CD4-positive, CD25-positive, alpha-beta regulatory T cell (primary cell): ENCODE data around the gene DBP. TPM values are rescaled to one million over a fixed set of nuclear protein-coding genes. Genes with fewer than 3 reads are reported as not detected.

ENCODE experiments used
- ATAC-seq, 2 donors: fragments of 150-1000 bp; cut with Tn5 transposase; one replicate each; pipeline ENCODE4 v1.10.0; 2021; ENCODE audit warnings: low read depth in 2 of 2, moderate number of reproducible peaks in 2 of 2, moderate library complexity in 1 of 2
- DNase-seq, 3 donors: peaks; one replicate each; pipeline versions ENCODE4 v3.0.0 to v3.0.0-alpha.2; 2012 to 2022; ENCODE audit warnings: mixed read lengths in 1 of 3
- H3K27ac ChIP-seq: one replicate; pipeline ENCODE4 v1.7.0; 2013; ENCODE audit warnings: mild to moderate bottlenecking, low read length; ENCODE audit not compliant: insufficient read depth, poor library complexity, severe bottlenecking
- H3K27me3 ChIP-seq: one replicate; pipeline ENCODE4 v1.7.0; 2013; ENCODE audit warnings: low read length; ENCODE audit not compliant: control insufficient read depth, insufficient read depth
- H3K36me3 ChIP-seq: one replicate; pipeline ENCODE4 v1.7.0; 2013; ENCODE audit warnings: mild to moderate bottlenecking, low read length, moderate library complexity; ENCODE audit not compliant: control insufficient read depth, insufficient read depth
- H3K4me1 ChIP-seq: 2 replicates; pipeline ENCODE4 v1.7.0; 2013; ENCODE audit warnings: mild to moderate bottlenecking, low read length; ENCODE audit not compliant: insufficient read depth, control insufficient read depth, poor library complexity, severe bottlenecking
- H3K4me3 ChIP-seq: one replicate; pipeline ENCODE4 v1.7.0; 2013; ENCODE audit warnings: low read depth, mild to moderate bottlenecking, low read length, moderate library complexity
- H3K9me3 ChIP-seq, 2 experiments: 1 replicate in 1 of 2; 2 replicates in 1 of 2; pipeline ENCODE4 v1.7.0; 2013; ENCODE audit warnings: low read length in 2 of 2, mild to moderate bottlenecking in 1 of 2, moderate library complexity in 1 of 2; ENCODE audit not compliant: control insufficient read depth in 2 of 2
- H3K27ac Mint-ChIP-seq, 3 donors: one replicate each; pipeline ENCODE4 v1.8.0; 2020 to 2022; ENCODE audit warnings: mild to moderate bottlenecking in 3 of 3, mixed read lengths in 3 of 3, moderate library complexity in 2 of 3
- H3K27me3 Mint-ChIP-seq: one replicate; pipeline ENCODE4 v1.8.0; 2022; ENCODE audit warnings: mild to moderate bottlenecking, mixed read lengths
- H3K36me3 Mint-ChIP-seq: one replicate; pipeline ENCODE4 v1.8.0; 2020; ENCODE audit warnings: mixed read lengths
- H3K4me1 Mint-ChIP-seq, 4 donors: one replicate each; pipeline ENCODE4 v1.8.0; 2020 to 2022; ENCODE audit warnings: mixed read lengths in 4 of 4, mild to moderate bottlenecking in 1 of 4
- H3K4me3 Mint-ChIP-seq, 4 donors: one replicate each; pipeline ENCODE4 v1.8.0; 2020 to 2022; ENCODE audit warnings: mild to moderate bottlenecking in 4 of 4, mixed read lengths in 4 of 4, moderate library complexity in 3 of 4
- H3K9me3 Mint-ChIP-seq, 7 donors: one replicate each; pipeline ENCODE4 v1.8.0; 2020 to 2022; ENCODE audit warnings: mixed read lengths in 7 of 7, mild to moderate bottlenecking in 3 of 7, moderate library complexity in 2 of 7
- polyA plus RNA-seq, 4 donors: library from polyadenylated mRNA; unstranded; fragments of 300-500 nt; fragmentation: Illumina TruSeq; gene quantifications; one replicate each; pipeline ENCODE4 v1.2.3, GENCODE V29; 2021
- total RNA-seq: library from RNA; stranded (reverse); gene quantifications from one replicate; pipeline ENCODE4 v1.2.3, GENCODE V29; 2022

Gene DBP
- total and polyA plus RNA-seq, 5 donors from 2014 or later: 37.7 to 96.6 (median 85.3) TPM

DNA sequence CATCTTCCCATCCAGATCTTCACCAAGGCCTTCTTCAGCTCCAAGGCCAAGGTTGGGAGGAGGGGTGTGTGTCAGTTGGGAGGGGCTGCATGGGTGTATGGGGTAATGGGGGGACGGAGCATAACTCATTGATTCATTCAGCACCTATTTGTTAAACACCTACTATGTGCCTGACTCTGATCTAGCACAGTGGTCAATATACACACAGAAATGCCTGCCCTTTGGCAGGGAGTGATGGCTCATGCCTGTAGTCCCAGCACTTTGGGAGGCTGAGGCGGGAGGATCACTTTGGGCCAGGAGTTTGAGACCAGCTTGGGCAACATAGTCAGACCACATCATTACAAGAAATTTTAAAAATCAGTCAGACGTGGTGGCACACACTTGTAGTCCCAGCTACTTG, 49.8 kb downstream of the DBP start:
- DNase-seq: no peak
- H3K36me3 Mint-ChIP-seq: peaks cover 4% of the 10 kb centered on the region
- H3K36me3 ChIP-seq: no peaks in the 10 kb centered on the region
- no peak overlapping the region for H3K4me3 Mint-ChIP-seq
- H3K4me1 ChIP-seq: no peaks in the 10 kb centered on the region
- no peak for ATAC-seq
- no peaks in the 10 kb centered on the region for H3K27me3 ChIP-seq
- no peak overlapping the region for H3K4me3 ChIP-seq
- H3K27ac ChIP-seq: no peak overlapping the region
- H3K27ac Mint-ChIP-seq: no peak overlapping the region
- no peaks in the 10 kb centered on the region for H3K27me3 Mint-ChIP-seq
- H3K9me3 ChIP-seq: no peaks in the 10 kb centered on the region
- peaks cover 0 to 17% (median 7%) of the 10 kb centered on the region in 4 donors for H3K4me1 Mint-ChIP-seq
- H3K9me3 Mint-ChIP-seq: no peaks in the 10 kb centered on the region

DNA sequence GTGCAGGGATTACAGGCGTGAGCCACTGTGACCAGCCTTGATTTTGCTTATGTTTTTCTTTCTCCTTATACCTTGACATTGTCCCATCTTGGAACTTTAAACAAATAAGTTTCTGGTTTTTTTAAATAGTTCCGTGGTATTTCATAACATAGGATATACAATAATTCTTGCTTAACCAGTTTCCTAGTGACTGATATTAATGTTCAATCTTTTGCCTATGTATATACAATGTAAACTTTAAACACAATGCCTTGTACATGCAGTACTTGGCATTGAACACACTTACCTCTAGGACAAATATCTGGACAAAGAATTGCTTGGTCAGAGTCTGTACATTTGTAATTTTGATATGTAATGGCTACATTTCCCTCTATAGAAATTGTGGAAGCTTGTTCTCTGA, 55.0 kb downstream of the DBP start:
- H3K27ac Mint-ChIP-seq: no peak overlapping the region
- H3K36me3 Mint-ChIP-seq: peaks cover 11% of the 10 kb centered on the region
- no peaks in the 10 kb centered on the region for H3K27me3 Mint-ChIP-seq
- H3K9me3 Mint-ChIP-seq: peaks cover 0 to 1% (median 0%) of the 10 kb centered on the region in 7 donors
- no peaks in the 10 kb centered on the region for H3K4me1 ChIP-seq
- no peak overlapping the region for H3K27ac ChIP-seq
- no peaks in the 10 kb centered on the region for H3K36me3 ChIP-seq
- no peaks in the 10 kb centered on the region for H3K9me3 ChIP-seq
- no peak overlapping the region for H3K4me3 ChIP-seq
- H3K27me3 ChIP-seq: no peaks in the 10 kb centered on the region
- no peak for ATAC-seq
- peaks cover 0 to 5% (median 2%) of the 10 kb centered on the region in 4 donors for H3K4me1 Mint-ChIP-seq
- H3K4me3 Mint-ChIP-seq: no peak overlapping the region
- no peak for DNase-seq

Other genes with a start within 250 kb of the DBP start
- gene KDELR1, start 245.8 kb downstream of the DBP start, total RNA-seq: 37.6 TPM
- gene KDELR1, start 245.8 kb downstream of the DBP start, polyA plus RNA-seq: 10 to 100 TPM; 28.8 to 29.9 (median 29.5) TPM
- gene GRIN2D, start 243.7 kb downstream of the DBP start, total RNA-seq: not detected
- not detected for gene GRIN2D, start 243.7 kb downstream of the DBP start, polyA plus RNA-seq
- 29.0 TPM for gene GRWD1, start 191.4 kb downstream of the DBP start, total RNA-seq
- 10 to 100 TPM; 33.9 to 52.9 (median 43.1) TPM for gene GRWD1, start 191.4 kb downstream of the DBP start, polyA plus RNA-seq
- 2.2 TPM for gene KCNJ14, start 181.8 kb downstream of the DBP start, total RNA-seq
- gene KCNJ14, start 181.8 kb downstream of the DBP start, polyA plus RNA-seq: under 1 TPM in 3 of 4 donors, not detected in 1; 0.03 to 0.28 (median 0.18) TPM
- 46.7 TPM for gene CYTH2, start 168.0 kb downstream of the DBP start, total RNA-seq
- 10 to 100 TPM; 24.2 to 35.0 (median 30.2) TPM for gene CYTH2, start 168.0 kb downstream of the DBP start, polyA plus RNA-seq
- 6.3 TPM for gene LMTK3, start 125.5 kb downstream of the DBP start, total RNA-seq
- gene LMTK3, start 125.5 kb downstream of the DBP start, polyA plus RNA-seq: not detected
- gene SULT2B1, start 85.2 kb downstream of the DBP start, total RNA-seq: not detected
- under 1 TPM in 2 of 4 donors, not detected in 2; 0.16 to 0.82 TPM for gene SULT2B1, start 85.2 kb downstream of the DBP start, polyA plus RNA-seq
- gene SPACA4, start 30.6 kb downstream of the DBP start, total RNA-seq: not detected
- gene SPACA4, start 30.6 kb downstream of the DBP start, polyA plus RNA-seq: under 1 TPM in 1 of 4 donors, not detected in 3; 0.25 TPM
- gene FAM83E, start 22.3 kb downstream of the DBP start, total RNA-seq: 0.76 TPM
- gene FAM83E, start 22.3 kb downstream of the DBP start, polyA plus RNA-seq: under 1 TPM in 1 of 4 donors, not detected in 3; 0.31 TPM
- 1,690 TPM for gene RPL18, start 18.2 kb downstream of the DBP start, total RNA-seq
- 1,000 to 10,000 TPM; 1,618 to 2,428 (median 2,131) TPM for gene RPL18, start 18.2 kb downstream of the DBP start, polyA plus RNA-seq
- 13.0 TPM for gene SPHK2, start 17.9 kb downstream of the DBP start, total RNA-seq
- gene SPHK2, start 17.9 kb downstream of the DBP start, polyA plus RNA-seq: 1 to 10 TPM; 4.8 to 8.4 (median 7.5) TPM
- gene CA11, start 8.8 kb upstream of the DBP start, total RNA-seq: 10.4 TPM
- gene CA11, start 8.8 kb upstream of the DBP start, polyA plus RNA-seq: 1 to 10 TPM; 4.1 to 6.3 (median 5.2) TPM
- gene NTN5, start 35.6 kb upstream of the DBP start, total RNA-seq: 2.3 TPM
- gene NTN5, start 35.6 kb upstream of the DBP start, polyA plus RNA-seq: under 1 TPM in 2 of 4 donors, not detected in 2; 0.21 to 0.30 TPM
- gene FUT2, start 58.6 kb upstream of the DBP start, total RNA-seq: not detected
- under 1 TPM in 2 of 4 donors, not detected in 2; 0.10 to 0.67 TPM for gene FUT2, start 58.6 kb upstream of the DBP start, polyA plus RNA-seq
- gene MAMSTR, start 82.3 kb upstream of the DBP start, total RNA-seq: 1.1 TPM
- gene MAMSTR, start 82.3 kb upstream of the DBP start, polyA plus RNA-seq: under 1 TPM; 0.17 to 0.40 (median 0.30) TPM
- 0.22 TPM for gene RASIP1, start 103.2 kb upstream of the DBP start, total RNA-seq
- under 1 TPM; 0.13 to 0.55 (median 0.18) TPM for gene RASIP1, start 103.2 kb upstream of the DBP start, polyA plus RNA-seq
- gene IZUMO1, start 109.5 kb upstream of the DBP start, total RNA-seq: not detected
- gene IZUMO1, start 109.5 kb upstream of the DBP start, polyA plus RNA-seq: not detected
- gene FUT1, start 115.3 kb upstream of the DBP start, total RNA-seq: not detected
- gene FUT1, start 115.3 kb upstream of the DBP start, polyA plus RNA-seq: under 1 TPM in 2 of 4 donors, not detected in 2; 0.06 to 0.14 TPM
- not detected for gene FGF21, start 118.1 kb upstream of the DBP start, total RNA-seq
- gene FGF21, start 118.1 kb upstream of the DBP start, polyA plus RNA-seq: not detected
- gene BCAT2, start 173.7 kb upstream of the DBP start, total RNA-seq: 16.4 TPM
- 10 to 100 TPM; 19.5 to 23.0 (median 21.2) TPM for gene BCAT2, start 173.7 kb upstream of the DBP start, polyA plus RNA-seq
- 0.49 TPM for gene HSD17B14, start 199.1 kb upstream of the DBP start, total RNA-seq
- gene HSD17B14, start 199.1 kb upstream of the DBP start, polyA plus RNA-seq: 1 to 10 TPM in 1 of 4 donors, under 1 TPM in 3; 0.29 to 2.0 (median 0.61) TPM
- gene PLEKHA4, start 231.2 kb upstream of the DBP start, total RNA-seq: 2.8 TPM
- gene PLEKHA4, start 231.2 kb upstream of the DBP start, polyA plus RNA-seq: 1 to 10 TPM in 3 of 4 donors, under 1 TPM in 1; 0.84 to 4.6 (median 1.7) TPM
- gene PPP1R15A, start 235.0 kb upstream of the DBP start, total RNA-seq: 840 TPM
- gene PPP1R15A, start 235.0 kb upstream of the DBP start, polyA plus RNA-seq: 10 to 100 TPM; 39.1 to 65.6 (median 52.4) TPM